HepG2 (cell line): ENCODE results near the gene ARFGEF2. TPM values are rescaled to one million over a fixed set of nuclear protein-coding genes. Genes with fewer than 3 reads are reported as not detected.

Experiments used
- AGO1 ChIP-seq: fragments of 200-400 bp; formaldehyde crosslinking; IDR thresholded peaks from 2 replicates; pipeline ENCODE4 v1.6.1; 2017; ENCODE audit warnings: mild to moderate bottlenecking, low read depth, low read length, moderate library complexity; ENCODE audit not compliant: poor library complexity, severe bottlenecking
- CEBPG ChIP-seq: IDR thresholded peaks from 2 replicates; pipeline ENCODE4 v1.6.1; 2016
- GMEB2 ChIP-seq: IDR thresholded peaks from 2 replicates; pipeline ENCODE4 v1.6.1; 2016; ENCODE audit warnings: missing biosample characterization, missing genetic modification reagents, low read depth
- HNRNPL ChIP-seq: fragments of 200-400 bp; formaldehyde crosslinking; IDR thresholded peaks from 2 replicates; pipeline ENCODE4 v1.6.1; 2017; ENCODE audit warnings: mild to moderate bottlenecking, low read depth, low read length
- MED8 ChIP-seq: sonication (generic); formaldehyde crosslinking; IDR thresholded peaks from 2 replicates; pipeline ENCODE4 v1.8.1; 2023; ENCODE audit warnings: mild to moderate bottlenecking, missing genetic modification reagents; ENCODE audit not compliant: insufficient replicate concordance
- MIER2 ChIP-seq: IDR thresholded peaks from 2 replicates; pipeline ENCODE4 v1.6.1; 2016; ENCODE audit warnings: missing biosample characterization, missing genetic modification reagents
- NFE2L2 ChIP-seq: fragments of 150-350 bp; IDR thresholded peaks from 2 replicates; pipeline ENCODE4 v1.6.1; 2014; ENCODE audit warnings: low read length
- NFKBIZ ChIP-seq: IDR thresholded peaks from 2 replicates; pipeline ENCODE4 v1.6.1; 2018; ENCODE audit warnings: missing genetic modification reagents, missing compliant biosample characterization
- PHF5A ChIP-seq: IDR thresholded peaks from one replicate; pipeline ENCODE4 v1.6.1; 2018; ENCODE audit warnings: low read depth, missing genetic modification reagents; ENCODE audit not compliant: unreplicated experiment
- RCOR2 ChIP-seq: IDR thresholded peaks from 2 replicates; pipeline ENCODE4 v1.6.1; 2016; ENCODE audit warnings: missing biosample characterization, missing genetic modification reagents
- SMARCC2 ChIP-seq: fragments of 450-650 bp; IDR thresholded peaks from 2 replicates; pipeline ENCODE4 v1.6.1; 2017; ENCODE audit warnings: antibody characterized with exemption, mild to moderate bottlenecking
- TFDP1 ChIP-seq: IDR thresholded peaks from 2 replicates; pipeline ENCODE4 v1.6.1; 2016; ENCODE audit warnings: missing compliant biosample characterization, missing genetic modification reagents, borderline replicate concordance
- ZFP1 ChIP-seq: IDR thresholded peaks from 2 replicates; pipeline ENCODE4 v1.6.1; 2016
- ZNF20 ChIP-seq: sonication (generic); formaldehyde crosslinking; IDR thresholded peaks from 2 replicates; pipeline ENCODE4 v1.4.0; 2020; ENCODE audit warnings: mild to moderate bottlenecking, moderate library complexity, missing genetic modification reagents
- ZNF326 ChIP-seq: sonication (generic); formaldehyde crosslinking; IDR thresholded peaks from 2 replicates; pipeline ENCODE4 v1.4.0; 2020; ENCODE audit warnings: missing genetic modification reagents, borderline replicate concordance
- ZNF34 ChIP-seq: sonication (generic); formaldehyde crosslinking; IDR thresholded peaks from 2 replicates; pipeline ENCODE4 v1.4.0; 2020; ENCODE audit warnings: mild to moderate bottlenecking, missing genetic modification reagents, borderline replicate concordance
- ZNF431 ChIP-seq: sonication (generic); formaldehyde crosslinking; IDR thresholded peaks from 2 replicates; pipeline ENCODE4 v1.9.0; 2022; ENCODE audit warnings: missing genetic modification reagents, low read depth, mild to moderate bottlenecking, borderline replicate concordance
- ZNF619 ChIP-seq: sonication (generic); formaldehyde crosslinking; IDR thresholded peaks from 2 replicates; pipeline ENCODE4 v1.4.0; 2020; ENCODE audit warnings: mild to moderate bottlenecking, missing genetic modification reagents
- ZNF891 ChIP-seq: sonication (generic); formaldehyde crosslinking; IDR thresholded peaks from 2 replicates; pipeline ENCODE4 v1.5.0; 2020; ENCODE audit warnings: mild to moderate bottlenecking, missing genetic modification reagents
- polyA plus RNA-seq, 8 experiments: library from polyadenylated mRNA; depleted of rRNA in 3 of 8; stranded (reverse) in 7 of 8; unstranded in 1 of 8; fragments of >200 nt; fragmentation: Illumina TruSeq in 4 of 8; extraction: Trizol in 4 of 8; gene quantifications; 2 replicates each; pipeline versions ENCODE4 v1.2.1 to v1.2.3, GENCODE V29; 2011 to 2016; ENCODE audit warnings: low read depth in 4 of 8, missing spikeins in 1 of 8, mixed read lengths in 1 of 8; ENCODE audit not compliant: insufficient read depth in 1 of 8
- total RNA-seq, 5 experiments: library from RNA; depleted of rRNA; stranded (reverse); fragments of >200 nt; fragmentation: Illumina TruSeq; extraction: Trizol; gene quantifications; 2 replicates each; pipeline ENCODE4 v1.2.3, GENCODE V29; 2016; ENCODE audit warnings: low read depth in 1 of 5
- TF ChIP-seq, protein P1 (sequence below): sonication (generic); formaldehyde crosslinking; IDR thresholded peaks from 2 replicates; pipeline ENCODE4 v1.4.0; 2020; ENCODE audit warnings: mild to moderate bottlenecking, missing genetic modification reagents

ARFGEF2 gene
- total and polyA plus RNA-seq, 2 of the 13 experiments (the other 11 are each of a cell fraction or from before 2014, with no cell fraction given): 44.0 to 60.8 TPM

DNA sequence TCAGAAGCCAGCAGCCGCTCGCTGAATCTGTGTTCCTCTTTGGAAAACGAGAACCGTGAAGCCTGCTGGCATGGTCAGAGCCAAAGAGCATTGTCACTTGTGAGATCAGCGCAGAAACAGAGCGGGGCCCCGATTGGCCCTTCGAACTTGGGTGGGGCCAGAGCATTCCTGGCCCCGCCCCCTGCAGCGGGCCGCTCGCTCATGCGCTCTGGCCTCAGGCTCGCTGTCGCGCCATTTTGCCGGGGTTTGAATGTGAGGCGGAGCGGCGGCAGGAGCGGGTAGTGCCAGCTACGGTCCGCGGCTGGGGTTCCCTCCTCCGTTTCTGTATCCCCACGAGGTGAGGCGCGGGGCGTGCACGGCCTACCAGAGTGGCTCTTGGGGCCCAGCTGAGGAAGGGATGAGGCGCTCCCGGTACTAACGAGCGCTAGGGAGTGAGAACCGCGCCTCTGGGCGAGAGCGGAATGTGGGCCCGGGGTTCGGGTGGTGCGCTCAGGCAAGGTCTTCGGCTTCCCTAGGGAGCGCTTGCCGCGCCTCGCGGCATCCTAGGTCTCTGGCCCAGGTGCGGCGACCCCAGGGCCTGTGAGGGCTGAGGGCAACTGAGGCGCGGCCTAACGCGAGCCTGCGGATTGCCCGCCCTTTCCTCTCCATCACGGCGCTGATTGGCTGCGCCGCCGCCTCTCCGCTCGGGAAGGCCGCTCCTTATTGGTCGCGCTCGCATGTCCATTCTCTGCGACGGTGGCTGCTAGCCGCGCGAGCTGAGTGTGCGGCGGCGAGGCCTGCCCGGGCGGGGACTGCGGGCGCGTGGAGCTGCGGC, 124.8 kb downstream of the ARFGEF2 start, which contains the start of gene CSE1L (continued):
- TF ChIP-seq, protein P1, sequence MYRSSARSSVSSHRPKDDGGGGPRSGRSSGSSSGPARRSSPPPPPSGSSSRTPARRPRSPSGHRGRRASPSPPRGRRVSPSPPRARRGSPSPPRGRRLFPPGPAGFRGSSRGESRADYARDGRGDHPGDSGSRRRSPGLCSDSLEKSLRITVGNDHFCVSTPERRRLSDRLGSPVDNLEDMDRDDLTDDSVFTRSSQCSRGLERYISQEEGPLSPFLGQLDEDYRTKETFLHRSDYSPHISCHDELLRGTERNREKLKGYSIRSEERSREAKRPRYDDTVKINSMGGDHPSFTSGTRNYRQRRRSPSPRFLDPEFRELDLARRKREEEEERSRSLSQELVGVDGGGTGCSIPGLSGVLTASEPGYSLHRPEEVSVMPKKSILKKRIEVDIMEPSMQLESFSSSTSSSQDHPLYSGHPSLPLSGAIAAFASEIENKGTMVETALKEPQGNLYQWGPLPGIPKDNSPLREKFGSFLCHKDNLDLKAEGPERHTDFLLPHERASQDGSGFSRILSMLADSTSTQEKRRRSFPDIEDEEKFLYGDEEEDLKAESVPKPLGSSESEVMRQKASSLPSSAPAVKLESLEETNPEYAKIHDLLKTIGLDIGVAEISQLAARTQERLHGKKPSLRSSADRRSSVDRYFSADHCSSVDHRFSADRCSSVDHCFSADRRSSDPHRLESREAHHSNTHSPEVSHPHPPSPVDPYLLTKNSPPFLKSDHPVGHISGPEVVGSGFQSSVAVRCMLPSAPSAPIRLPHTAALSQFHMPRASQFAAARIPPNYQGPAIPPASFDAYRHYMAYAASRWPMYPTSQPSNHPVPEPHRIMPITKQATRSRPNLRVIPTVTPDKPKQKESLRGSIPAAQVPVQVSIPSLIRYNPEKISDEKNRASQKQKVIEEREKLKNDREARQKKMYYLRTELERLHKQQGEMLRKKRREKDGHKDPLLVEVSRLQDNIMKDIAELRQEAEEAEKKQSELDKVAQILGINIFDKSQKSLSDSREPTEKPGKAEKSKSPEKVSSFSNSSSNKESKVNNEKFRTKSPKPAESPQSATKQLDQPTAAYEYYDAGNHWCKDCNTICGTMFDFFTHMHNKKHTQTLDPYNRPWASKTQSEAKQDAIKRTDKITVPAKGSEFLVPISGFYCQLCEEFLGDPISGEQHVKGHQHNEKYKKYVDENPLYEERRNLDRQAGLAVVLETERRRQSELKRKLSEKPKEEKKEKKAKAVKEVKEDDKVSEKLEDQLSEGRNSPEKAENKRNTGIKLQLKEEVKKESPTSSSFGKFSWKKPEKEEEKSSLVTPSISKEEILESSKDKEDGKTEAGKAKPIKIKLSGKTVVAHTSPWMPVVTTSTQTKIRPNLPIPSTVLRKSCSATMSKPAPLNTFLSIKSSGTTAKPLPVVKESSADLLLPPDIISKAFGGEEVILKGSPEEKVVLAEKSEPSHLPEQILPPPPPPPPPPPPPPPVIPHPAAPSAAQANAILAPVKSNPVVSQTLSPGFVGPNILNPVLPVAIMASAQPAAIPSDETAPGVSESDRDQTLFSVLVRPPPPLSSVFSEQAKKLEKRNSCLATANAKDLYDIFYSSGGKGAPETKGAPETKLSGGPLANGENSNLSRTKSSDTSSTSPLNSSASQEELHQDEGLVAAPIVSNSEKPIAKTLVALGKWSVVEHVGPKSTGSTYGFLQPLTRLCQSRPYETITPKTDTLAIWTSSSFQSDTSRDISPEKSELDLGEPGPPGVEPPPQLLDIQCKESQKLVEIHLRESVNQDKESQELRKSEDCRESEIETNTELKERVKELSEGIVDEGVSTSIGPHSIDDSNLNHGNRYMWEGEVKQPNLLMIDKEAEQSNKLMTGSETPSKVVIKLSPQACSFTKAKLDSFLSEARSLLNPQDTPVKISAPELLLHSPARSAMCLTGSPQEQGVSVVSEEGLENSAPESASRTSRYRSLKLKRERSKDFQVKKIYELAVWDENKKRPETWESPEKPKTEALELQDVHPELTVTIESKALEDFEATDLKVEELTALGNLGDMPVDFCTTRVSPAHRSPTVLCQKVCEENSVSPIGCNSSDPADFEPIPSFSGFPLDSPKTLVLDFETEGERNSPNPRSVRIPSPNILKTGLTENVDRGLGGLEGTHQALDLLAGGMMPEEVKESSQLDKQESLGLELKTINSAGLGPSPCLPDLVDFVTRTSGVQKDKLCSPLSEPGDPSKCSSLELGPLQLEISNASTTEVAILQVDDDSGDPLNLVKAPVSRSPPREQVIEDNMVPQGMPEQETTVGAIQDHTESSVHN (CRISPR knock-in tag): no peak
- TF ChIP-seq ZNF431 (CRISPR knock-in tag) (peak; percentile 23), CEBPG (CRISPR knock-in tag) (no peak), ZNF891 (CRISPR knock-in tag) (peak; percentile 98), HNRNPL (peak; percentile 89), MIER2 (CRISPR knock-in tag) (peak; percentile 12; the same call in 1 of the 2 replicates), RCOR2 (0 out of 2 replicates have a peak, but pooled peaks have one; percentile 48), ZNF619 (CRISPR knock-in tag) (peak; percentile 95), NFKBIZ (peak; percentile 66; the same call in 1 of the 2 replicates), ZNF34 (CRISPR knock-in tag) (no peak; the same call in 1 of the 2 replicates), ZFP1 (CRISPR knock-in tag) (no peak; the same call in 1 of the 2 replicates), TFDP1 (CRISPR knock-in tag) (peak; percentile 94), AGO1 (peak; percentile 67), GMEB2 (peak; percentile 63; the same call in 1 of the 2 replicates), NFE2L2 (no peak; the same call in 1 of the 2 replicates), SMARCC2 (no peak), MED8 (CRISPR knock-in tag) (no peak), ZNF326 (CRISPR knock-in tag) (no peak), PHF5A (CRISPR knock-in tag) (no peak), ZNF20 (CRISPR knock-in tag) (peak; percentile 74; the same call in 1 of the 2 replicates)
